Loucy (cell line): Measurements from ENCODE around the gene INSRR.

Experiments used
- H2AFZ ChIP-seq: fragments of 200-600 bp; sonication (generic); 2 replicates; pipeline ENCODE4 v1.6.0; 2016; ENCODE audit warnings: antibody characterized with exemption, mild to moderate bottlenecking, low read length, moderate library complexity
- H3F3A ChIP-seq: fragments of 200-600 bp; 2 replicates; pipeline ENCODE4 v1.6.0; 2016; ENCODE audit warnings: antibody characterized with exemption, low read depth, mild to moderate bottlenecking
- H3K27me3 ChIP-seq: fragments of 200-600 bp; sonication (generic); 2 replicates; pipeline ENCODE4 v1.6.1; 2014; ENCODE audit warnings: low read length, mild to moderate bottlenecking; ENCODE audit not compliant: insufficient read depth, poor library complexity, severe bottlenecking
- H3K36me3 ChIP-seq: fragments of 200-600 bp; sonication (generic); 2 replicates; pipeline ENCODE4 v1.6.1; 2016; ENCODE audit warnings: low read length; ENCODE audit not compliant: insufficient read depth
- H3K4me1 ChIP-seq: fragments of 200-600 bp; sonication (generic); 2 replicates; pipeline ENCODE4 v1.5.1; 2014; ENCODE audit warnings: low read length, mild to moderate bottlenecking; ENCODE audit not compliant: insufficient read depth, poor library complexity, severe bottlenecking
- H3K4me2 ChIP-seq: fragments of 200-600 bp; sonication (generic); 2 replicates; pipeline ENCODE4 v1.6.0; 2014; ENCODE audit warnings: antibody characterized with exemption, low read length, low read depth, mild to moderate bottlenecking; ENCODE audit not compliant: poor library complexity, severe bottlenecking
- H3K4me3 ChIP-seq: fragments of 200-600 bp; sonication (generic); 2 replicates; pipeline ENCODE4 v1.5.1; 2014; ENCODE audit warnings: low read length, mild to moderate bottlenecking, mixed read lengths; ENCODE audit not compliant: poor library complexity, severe bottlenecking
- H3K79me2 ChIP-seq: fragments of 200-600 bp; sonication (generic); 2 replicates; pipeline ENCODE4 v1.6.1; 2014; ENCODE audit warnings: low read length; ENCODE audit not compliant: insufficient read depth
- H3K9ac ChIP-seq: fragments of 200-600 bp; sonication (generic); 2 replicates; pipeline ENCODE4 v1.6.0; 2014; ENCODE audit warnings: mild to moderate bottlenecking, low read depth, low read length, moderate library complexity; ENCODE audit not compliant: poor library complexity, severe bottlenecking
- H3K9me2 ChIP-seq: fragments of 200-600 bp; sonication (generic); replicated peaks from 2 replicates; pipeline ENCODE4 v1.6.1; 2016; ENCODE audit warnings: low read depth, low read length, mixed read lengths
- H3K9me3 ChIP-seq: fragments of 200-600 bp; sonication (generic); 2 replicates; pipeline ENCODE4 v1.6.1; 2014; ENCODE audit warnings: mild to moderate bottlenecking, antibody characterized with exemption, low read length, low read depth; ENCODE audit not compliant: insufficient read depth
- H4K20me1 ChIP-seq: fragments of 200-600 bp; sonication (generic); 2 replicates; pipeline ENCODE4 v1.6.0; 2014; ENCODE audit warnings: antibody characterized with exemption, low read length, mild to moderate bottlenecking; ENCODE audit not compliant: insufficient read depth, poor library complexity, severe bottlenecking
- EZH2phosphoT487 ChIP-seq: fragments of 200-600 bp; IDR thresholded peaks from 2 replicates; pipeline ENCODE4 v1.6.1; 2018; ENCODE audit warnings: antibody characterized with exemption, mild to moderate bottlenecking, moderate library complexity, borderline replicate concordance
- TF ChIP-seq, protein P1 (sequence below): fragments of 200-600 bp; sonication (generic); conservative IDR thresholded peaks from 2 replicates; pipeline ENCODE4 v1.5.1; 2014; ENCODE audit warnings: mild to moderate bottlenecking, antibody characterized with exemption, low read length

INSRR gene

DNA sequence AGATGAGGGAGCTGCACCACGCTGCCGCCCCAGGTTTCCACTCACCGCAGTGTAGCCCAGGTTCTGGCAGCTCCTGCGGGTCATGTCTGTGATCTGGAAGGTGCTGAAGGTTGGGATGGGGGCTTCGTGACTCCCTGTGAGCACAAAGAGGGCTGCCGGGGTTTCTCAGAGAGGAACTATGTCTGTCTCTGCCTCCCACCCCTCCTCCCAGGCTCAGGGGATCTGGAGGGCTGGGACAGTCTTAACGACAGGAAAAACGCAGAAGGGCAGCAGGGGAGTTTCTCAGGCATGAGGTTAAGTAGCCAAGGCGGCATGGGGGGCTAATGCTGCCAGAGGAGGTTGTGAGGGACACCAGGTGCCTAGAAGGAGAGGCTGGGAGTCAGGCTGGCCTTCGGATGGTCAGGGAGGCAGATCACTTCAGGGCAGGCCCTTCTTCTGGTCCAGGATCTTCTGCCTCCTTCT, 42.9 kb downstream of the INSRR start:
- Histone ChIP-seq H3K9ac (peak overlapping the region; percentile 73), H3K9me2 (no peaks in the 10 kb centered on the region), H3K36me3 (no peaks in the 10 kb centered on the region), H3K4me2 (peak overlapping the region; percentile 79), H3K27me3 (no peaks in the 10 kb centered on the region), H2AFZ (peak overlapping the region; percentile 55; the same call in 1 of the 2 replicates), H3K9me3 (no peaks in the 10 kb centered on the region), H4K20me1 (no peaks in the 10 kb centered on the region), H3K4me1 (peaks cover 27% of the 10 kb centered on the region), H3K79me2 (peaks cover 23% of the 10 kb centered on the region; the same call in 1 of the 2 replicates), H3F3A (no peaks in the 10 kb centered on the region), H3K4me3 (peak overlapping the region; percentile 76)
- no peak for TF ChIP-seq EZH2phosphoT487
- TF ChIP-seq, protein P1, sequence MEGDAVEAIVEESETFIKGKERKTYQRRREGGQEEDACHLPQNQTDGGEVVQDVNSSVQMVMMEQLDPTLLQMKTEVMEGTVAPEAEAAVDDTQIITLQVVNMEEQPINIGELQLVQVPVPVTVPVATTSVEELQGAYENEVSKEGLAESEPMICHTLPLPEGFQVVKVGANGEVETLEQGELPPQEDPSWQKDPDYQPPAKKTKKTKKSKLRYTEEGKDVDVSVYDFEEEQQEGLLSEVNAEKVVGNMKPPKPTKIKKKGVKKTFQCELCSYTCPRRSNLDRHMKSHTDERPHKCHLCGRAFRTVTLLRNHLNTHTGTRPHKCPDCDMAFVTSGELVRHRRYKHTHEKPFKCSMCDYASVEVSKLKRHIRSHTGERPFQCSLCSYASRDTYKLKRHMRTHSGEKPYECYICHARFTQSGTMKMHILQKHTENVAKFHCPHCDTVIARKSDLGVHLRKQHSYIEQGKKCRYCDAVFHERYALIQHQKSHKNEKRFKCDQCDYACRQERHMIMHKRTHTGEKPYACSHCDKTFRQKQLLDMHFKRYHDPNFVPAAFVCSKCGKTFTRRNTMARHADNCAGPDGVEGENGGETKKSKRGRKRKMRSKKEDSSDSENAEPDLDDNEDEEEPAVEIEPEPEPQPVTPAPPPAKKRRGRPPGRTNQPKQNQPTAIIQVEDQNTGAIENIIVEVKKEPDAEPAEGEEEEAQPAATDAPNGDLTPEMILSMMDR: no peak

- Histone ChIP-seq H3K4me2 (peak overlapping the region; percentile 79), H3F3A (no peaks in the 10 kb centered on the region), H3K9ac (peak overlapping the region; percentile 73), H4K20me1 (no peaks in the 10 kb centered on the region), H3K79me2 (peaks cover 23% of the 10 kb centered on the region; the same call in 1 of the 2 replicates), H3K4me3 (peak overlapping the region; percentile 76), H3K27me3 (no peaks in the 10 kb centered on the region), H2AFZ (no peak overlapping the region), H3K9me2 (no peaks in the 10 kb centered on the region), H3K4me1 (peaks cover 27% of the 10 kb centered on the region), H3K9me3 (no peaks in the 10 kb centered on the region), H3K36me3 (no peaks in the 10 kb centered on the region)
- TF ChIP-seq EZH2phosphoT487: no peak
- TF ChIP-seq, protein P1: no peak
These were observed 43.5 kb downstream of the INSRR start for GRCh38 chr1:156815307-156815826.

DNA sequence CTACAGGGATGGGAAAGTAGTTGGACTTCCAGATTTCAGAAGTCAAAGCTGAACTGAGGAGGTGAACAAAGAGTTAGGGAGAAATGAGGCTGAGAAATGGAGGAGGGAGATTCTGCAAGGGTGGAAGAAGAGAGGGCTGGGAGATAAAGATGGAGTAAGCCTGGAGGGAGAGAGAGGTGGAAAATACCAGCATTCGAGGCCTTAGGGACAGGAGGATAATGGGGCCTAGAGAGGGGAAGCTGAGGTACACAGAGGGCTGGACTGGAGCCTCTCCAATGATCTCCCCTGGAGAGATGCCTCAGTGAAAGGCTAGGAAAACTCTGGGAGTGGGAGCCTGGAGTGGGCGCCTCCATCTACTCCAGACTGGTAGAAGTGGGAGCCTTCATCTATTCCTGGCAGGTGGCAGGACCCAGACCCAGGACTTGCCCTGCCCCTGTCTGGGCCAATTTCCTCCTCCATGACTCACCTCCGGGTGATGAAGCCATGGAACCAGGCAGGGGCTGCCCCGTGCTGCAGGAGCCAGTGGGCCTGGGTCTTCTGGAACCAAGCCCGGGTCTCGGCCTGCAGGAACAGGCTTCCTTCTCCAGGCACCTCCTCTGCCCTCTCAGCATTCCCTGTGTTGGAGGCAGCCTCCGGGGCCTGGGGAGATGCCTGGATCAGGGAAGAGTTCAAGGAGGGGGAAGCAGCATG, 44.2 kb downstream of the INSRR start:
- H3K4me1 ChIP-seq: peaks cover 27% of the 10 kb centered on the region
- H3F3A ChIP-seq: no peaks in the 10 kb centered on the region
- H3K4me2 ChIP-seq: peak overlapping the region; percentile 79
- no peaks in the 10 kb centered on the region for H3K9me3 ChIP-seq
- no peak overlapping the region for H2AFZ ChIP-seq
- no peaks in the 10 kb centered on the region for H3K27me3 ChIP-seq
- H3K9ac ChIP-seq: peak overlapping the region; percentile 73
- no peaks in the 10 kb centered on the region for H3K36me3 ChIP-seq
- H3K79me2 ChIP-seq: peaks cover 23% of the 10 kb centered on the region; the same call in 1 of the 2 replicates
- H3K9me2 ChIP-seq: no peaks in the 10 kb centered on the region
- peak overlapping the region; percentile 76 for H3K4me3 ChIP-seq
- no peaks in the 10 kb centered on the region for H4K20me1 ChIP-seq
- TF ChIP-seq EZH2phosphoT487: no peak
- TF ChIP-seq, protein P1: no peak
